ENCODE results near the gene GARIN5A. TPM values are rescaled to one million over a fixed set of nuclear protein-coding genes. Genes with fewer than 3 reads are reported as not detected.
A peak's percentile ranks its signal among the peaks of the same experiment; 100 is the strongest.

The GARIN5A gene
- total RNA-seq, 3 donors from 2014 or later = 1.7 to 3.0 (median 2.6) TPM

DNA sequence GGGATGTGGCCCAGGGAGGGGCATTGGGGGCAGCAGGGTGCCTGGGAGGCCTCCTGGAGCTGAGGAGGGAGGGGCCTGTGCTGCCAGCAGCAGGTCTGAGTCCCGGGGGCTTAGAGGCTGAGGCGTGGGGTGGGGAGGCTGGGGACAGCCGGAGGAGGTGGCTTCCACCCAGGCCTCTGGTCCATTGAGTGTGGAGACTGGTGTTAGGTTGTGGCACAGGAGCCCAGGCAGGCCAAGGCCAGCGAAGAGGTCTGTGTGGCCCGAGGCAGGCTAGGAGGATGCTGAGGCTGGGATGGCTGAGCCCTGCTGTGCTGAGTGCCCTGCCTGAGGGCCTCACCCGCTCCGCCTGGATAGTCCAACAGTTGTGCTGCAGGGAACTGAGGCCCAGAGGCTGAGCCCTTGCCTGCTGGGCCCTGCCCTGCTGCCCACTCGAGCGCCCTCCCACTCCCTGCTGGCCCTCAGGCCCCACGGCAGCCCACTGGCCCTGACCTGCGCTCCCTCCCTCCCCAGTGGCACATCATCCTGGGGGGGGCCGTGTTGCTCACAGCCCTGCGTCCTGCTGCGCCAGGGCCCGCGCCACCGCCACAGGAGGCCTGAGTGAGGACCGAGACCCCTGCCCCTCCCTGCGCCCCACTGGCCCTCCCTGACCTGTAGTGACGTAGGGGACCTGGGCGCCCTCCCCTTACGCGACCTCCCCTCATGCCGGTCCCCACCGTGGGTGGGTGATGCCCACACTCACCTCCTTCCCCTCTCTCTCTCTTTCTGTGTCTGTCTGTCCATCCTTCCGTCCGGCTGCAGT, 4.9 kb upstream of the GARIN5A start:
- TF ChIP-seq, protein P1, sequence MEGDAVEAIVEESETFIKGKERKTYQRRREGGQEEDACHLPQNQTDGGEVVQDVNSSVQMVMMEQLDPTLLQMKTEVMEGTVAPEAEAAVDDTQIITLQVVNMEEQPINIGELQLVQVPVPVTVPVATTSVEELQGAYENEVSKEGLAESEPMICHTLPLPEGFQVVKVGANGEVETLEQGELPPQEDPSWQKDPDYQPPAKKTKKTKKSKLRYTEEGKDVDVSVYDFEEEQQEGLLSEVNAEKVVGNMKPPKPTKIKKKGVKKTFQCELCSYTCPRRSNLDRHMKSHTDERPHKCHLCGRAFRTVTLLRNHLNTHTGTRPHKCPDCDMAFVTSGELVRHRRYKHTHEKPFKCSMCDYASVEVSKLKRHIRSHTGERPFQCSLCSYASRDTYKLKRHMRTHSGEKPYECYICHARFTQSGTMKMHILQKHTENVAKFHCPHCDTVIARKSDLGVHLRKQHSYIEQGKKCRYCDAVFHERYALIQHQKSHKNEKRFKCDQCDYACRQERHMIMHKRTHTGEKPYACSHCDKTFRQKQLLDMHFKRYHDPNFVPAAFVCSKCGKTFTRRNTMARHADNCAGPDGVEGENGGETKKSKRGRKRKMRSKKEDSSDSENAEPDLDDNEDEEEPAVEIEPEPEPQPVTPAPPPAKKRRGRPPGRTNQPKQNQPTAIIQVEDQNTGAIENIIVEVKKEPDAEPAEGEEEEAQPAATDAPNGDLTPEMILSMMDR (IDR thresholded peaks at IDR 0.05) = no peak
- Histone ChIP-seq H3K4me3 (no peak overlapping the region), H3K9me3 (no peaks in the 10 kb centered on the region), H3K4me1 (ENCODE audit: low read depth) (peaks cover 10% of the 10 kb centered on the region), H3K36me3 (ENCODE audit: low read depth) (no peaks in the 10 kb centered on the region)
- ATAC-seq = no peak
- DNase-seq = peak in 1 of 3 donors; percentile 41
- intact Hi-C loops (cut with DNase I, micrococcal nuclease) = no loop called here

DNA sequence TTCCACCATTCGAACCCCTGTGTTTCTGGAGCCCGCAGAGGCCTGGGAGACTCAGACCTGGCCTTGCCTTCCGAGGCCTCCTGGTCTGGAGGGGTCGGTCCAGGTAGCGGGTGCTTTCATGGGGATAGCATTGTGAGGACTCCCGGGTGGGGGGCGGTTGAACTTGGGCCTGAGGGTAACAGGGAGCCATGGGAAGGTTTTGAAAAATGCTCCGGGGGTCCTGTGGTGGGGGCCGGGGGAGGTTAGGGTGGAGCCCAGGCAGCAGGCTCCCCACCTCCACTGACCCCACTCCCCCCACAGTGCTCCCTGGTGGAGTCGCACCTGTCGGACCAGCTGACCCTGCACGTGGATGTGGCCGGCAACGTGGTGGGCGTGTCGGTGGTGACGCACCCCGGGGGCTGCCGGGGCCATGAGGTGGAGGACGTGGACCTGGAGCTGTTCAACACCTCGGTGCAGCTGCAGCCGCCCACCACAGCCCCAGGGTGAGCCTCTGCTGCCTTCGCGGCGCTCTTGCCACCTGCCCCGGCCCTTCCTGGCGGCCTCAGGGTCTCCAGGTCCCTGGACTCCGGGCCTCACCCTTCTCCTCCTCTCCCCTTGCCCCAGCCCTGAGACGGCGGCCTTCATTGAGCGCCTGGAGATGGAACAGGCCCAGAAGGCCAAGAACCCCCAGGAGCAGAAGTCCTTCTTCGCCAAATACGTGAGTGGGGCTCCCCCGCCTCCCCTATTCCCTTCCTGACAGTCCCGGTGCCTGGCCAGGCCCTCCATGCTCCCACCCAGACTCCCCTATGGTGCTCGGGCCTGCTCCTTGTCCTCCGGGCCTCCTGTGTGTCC, 3.8 kb upstream of the GARIN5A start:
- H3K36me3 ChIP-seq (ENCODE audit: low read depth) = no peaks in the 10 kb centered on the region
- DNase-seq = peak in 1 of 3 donors; percentile 49
- H3K4me3 ChIP-seq = no peak overlapping the region
- TF ChIP-seq, protein P1 (IDR thresholded peaks at IDR 0.05) = no peak
- intact Hi-C loops (cut with DNase I, micrococcal nuclease) = no loop called here
- H3K4me1 ChIP-seq (ENCODE audit: low read depth) = peaks cover 10% of the 10 kb centered on the region
- no peaks in the 10 kb centered on the region for H3K9me3 ChIP-seq
- no peak for ATAC-seq

DNA sequence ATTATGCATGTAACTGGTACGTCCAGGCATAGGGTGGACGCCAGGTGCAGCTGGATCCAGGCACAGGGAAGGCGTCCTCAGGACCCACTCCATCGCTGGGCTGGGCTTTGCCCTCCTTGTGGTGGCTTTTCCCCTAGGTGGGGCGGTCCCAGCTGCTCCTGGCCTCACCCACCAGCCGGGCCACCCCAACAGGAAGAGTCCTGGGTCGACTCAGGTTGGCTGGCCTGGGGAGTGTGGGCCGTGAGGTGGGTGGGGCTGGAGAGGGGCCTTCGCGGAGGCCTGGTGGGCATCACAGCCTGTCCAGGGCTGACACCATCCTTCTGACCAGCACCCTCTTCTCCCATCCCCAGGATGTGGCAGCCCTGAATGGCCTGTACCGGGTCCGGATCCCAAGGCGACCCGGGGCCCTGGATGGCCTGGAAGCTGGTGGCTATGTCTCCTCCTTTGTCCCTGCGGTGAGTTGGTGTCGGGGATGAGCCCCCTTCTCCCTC, 3.2 kb upstream of the GARIN5A start:
- peaks cover 10% of the 10 kb centered on the region for H3K4me1 ChIP-seq (ENCODE audit: low read depth)
- no peak overlapping the region for H3K4me3 ChIP-seq
- no peaks in the 10 kb centered on the region for H3K9me3 ChIP-seq
- TF ChIP-seq, protein P1 (IDR thresholded peaks at IDR 0.05) = no peak
- DNase-seq = no peak
- ATAC-seq = no peak
- no peaks in the 10 kb centered on the region for H3K36me3 ChIP-seq (ENCODE audit: low read depth)
- intact Hi-C loops (cut with DNase I, micrococcal nuclease) = no loop called here

DNA sequence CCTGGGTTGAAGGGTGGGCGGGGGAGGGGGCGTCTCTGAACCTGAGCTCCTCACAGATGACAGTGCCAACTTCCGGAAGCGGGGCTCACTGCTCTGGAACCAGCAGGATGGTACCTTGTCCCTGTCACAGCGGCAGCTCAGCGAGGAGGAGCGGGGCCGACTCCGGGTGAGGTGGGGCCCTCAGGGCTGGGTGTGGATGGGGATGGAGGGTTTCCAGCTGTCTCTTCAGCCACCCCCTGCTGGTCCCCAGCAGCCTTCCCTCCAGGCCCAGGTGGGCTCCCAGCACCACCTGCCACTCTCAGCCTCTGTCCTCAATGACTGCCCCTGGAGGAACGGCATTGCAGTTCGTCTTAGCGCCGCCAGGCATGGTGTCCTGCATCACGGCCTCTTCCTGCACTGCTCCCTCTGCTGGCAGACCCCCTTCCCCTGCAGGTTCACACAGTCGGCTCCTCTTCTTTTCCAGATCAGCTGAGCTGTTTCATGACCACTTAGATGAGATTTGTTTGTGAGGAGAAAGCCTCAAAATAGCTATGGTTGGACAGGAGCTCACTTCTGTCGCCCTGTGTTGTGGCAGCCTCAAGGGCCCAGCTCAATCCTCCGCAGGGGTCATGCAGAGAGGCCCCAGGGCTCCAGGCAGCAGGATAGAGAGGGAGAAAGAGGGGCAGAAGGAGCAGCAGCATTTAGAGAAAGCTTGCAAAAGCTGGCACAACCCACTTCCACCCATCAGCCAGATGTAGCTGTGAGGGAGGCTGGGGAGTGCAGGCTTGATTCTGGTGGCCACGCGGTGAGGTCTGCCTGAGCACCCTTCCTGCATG, 2.5 kb upstream of the GARIN5A start:
- ATAC-seq (no peak), DNase-seq (no peak)
- intact Hi-C loops (cut with DNase I, micrococcal nuclease) = no loop called here
- Histone ChIP-seq H3K4me1 (ENCODE audit: low read depth) (peaks cover 10% of the 10 kb centered on the region), H3K9me3 (no peaks in the 10 kb centered on the region), H3K36me3 (ENCODE audit: low read depth) (no peaks in the 10 kb centered on the region), H3K4me3 (no peak overlapping the region)
- TF ChIP-seq, protein P1 (IDR thresholded peaks at IDR 0.05) = no peak

Measured in mucosa of descending colon (tissue), 3 donors.